ENCODE data around the gene PPARGC1A. TPM values are rescaled to one million over a fixed set of nuclear protein-coding genes. Genes with fewer than 3 reads are reported as not detected.
A peak's percentile ranks its signal among the peaks of the same experiment; 100 is the strongest.

The PPARGC1A gene
- total and polyA plus RNA-seq, 8 donors, result 3.8 to 9.2 (median 5.1) TPM

DNA sequence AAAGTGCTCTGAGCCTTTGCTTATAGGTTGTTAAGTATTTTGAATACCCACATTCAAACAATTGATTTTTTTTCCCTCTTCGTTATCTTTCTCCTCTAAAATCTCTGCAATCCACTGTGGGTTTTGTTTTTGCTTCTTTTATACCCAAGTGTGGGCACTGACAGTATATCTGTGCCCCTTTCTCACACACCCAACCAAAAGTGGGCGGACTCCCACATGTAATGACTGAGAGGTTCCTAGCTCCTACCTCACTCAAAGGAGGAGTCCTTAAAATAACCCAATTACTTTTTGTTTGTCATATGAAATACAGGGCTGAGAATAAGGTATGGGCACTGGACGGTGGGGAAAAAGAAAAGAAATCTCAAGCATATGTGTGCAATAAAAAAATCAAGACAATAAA, 51.7 kb downstream of the PPARGC1A start:
- no peaks in the 10 kb centered on the region for H3K4me1 ChIP-seq
- H3K27me3 ChIP-seq, result no peaks in the 10 kb centered on the region
- no peak overlapping the region for H3K27ac ChIP-seq
- no peaks in the 10 kb centered on the region for H3K9me3 ChIP-seq
- H3K4me3 ChIP-seq, result no peak overlapping the region
- H3K36me3 ChIP-seq, result no peaks in the 10 kb centered on the region
- ATAC-seq (no peak), DNase-seq (no peak)
- TF ChIP-seq, protein P1, sequence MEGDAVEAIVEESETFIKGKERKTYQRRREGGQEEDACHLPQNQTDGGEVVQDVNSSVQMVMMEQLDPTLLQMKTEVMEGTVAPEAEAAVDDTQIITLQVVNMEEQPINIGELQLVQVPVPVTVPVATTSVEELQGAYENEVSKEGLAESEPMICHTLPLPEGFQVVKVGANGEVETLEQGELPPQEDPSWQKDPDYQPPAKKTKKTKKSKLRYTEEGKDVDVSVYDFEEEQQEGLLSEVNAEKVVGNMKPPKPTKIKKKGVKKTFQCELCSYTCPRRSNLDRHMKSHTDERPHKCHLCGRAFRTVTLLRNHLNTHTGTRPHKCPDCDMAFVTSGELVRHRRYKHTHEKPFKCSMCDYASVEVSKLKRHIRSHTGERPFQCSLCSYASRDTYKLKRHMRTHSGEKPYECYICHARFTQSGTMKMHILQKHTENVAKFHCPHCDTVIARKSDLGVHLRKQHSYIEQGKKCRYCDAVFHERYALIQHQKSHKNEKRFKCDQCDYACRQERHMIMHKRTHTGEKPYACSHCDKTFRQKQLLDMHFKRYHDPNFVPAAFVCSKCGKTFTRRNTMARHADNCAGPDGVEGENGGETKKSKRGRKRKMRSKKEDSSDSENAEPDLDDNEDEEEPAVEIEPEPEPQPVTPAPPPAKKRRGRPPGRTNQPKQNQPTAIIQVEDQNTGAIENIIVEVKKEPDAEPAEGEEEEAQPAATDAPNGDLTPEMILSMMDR (IDR thresholded peaks at IDR 0.05), result no peak
- intact Hi-C loops (cut with DNase I), result no loop called here

DNA sequence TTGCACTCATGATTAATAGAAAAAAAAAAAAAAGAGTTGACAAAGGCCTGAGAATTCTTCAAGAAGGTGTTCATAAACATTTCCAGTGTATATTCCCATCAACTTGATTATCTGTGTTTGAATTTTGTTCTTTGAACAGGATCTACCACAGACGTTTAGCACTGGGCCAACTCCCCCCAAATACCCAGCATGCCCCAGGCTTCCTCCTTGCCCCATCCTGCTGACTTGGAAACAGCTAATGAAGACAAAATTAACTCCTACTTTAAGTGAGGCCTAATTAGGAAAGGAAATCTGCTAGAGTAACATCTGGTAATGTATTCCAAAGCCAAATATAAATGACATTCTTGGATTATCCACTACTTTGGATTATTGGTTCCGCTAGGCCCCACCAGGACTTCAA, 52.5 kb downstream of the PPARGC1A start:
- DNase-seq (no peak), ATAC-seq (no peak)
- no peaks in the 10 kb centered on the region for H3K36me3 ChIP-seq
- no peak overlapping the region for H3K4me3 ChIP-seq
- intact Hi-C loops (cut with DNase I), result no loop called here
- TF ChIP-seq, protein P1 (IDR thresholded peaks at IDR 0.05), result no peak
- H3K27ac ChIP-seq, result no peak overlapping the region
- H3K4me1 ChIP-seq, result no peaks in the 10 kb centered on the region
- no peaks in the 10 kb centered on the region for H3K9me3 ChIP-seq
- H3K27me3 ChIP-seq, result no peaks in the 10 kb centered on the region

DNA sequence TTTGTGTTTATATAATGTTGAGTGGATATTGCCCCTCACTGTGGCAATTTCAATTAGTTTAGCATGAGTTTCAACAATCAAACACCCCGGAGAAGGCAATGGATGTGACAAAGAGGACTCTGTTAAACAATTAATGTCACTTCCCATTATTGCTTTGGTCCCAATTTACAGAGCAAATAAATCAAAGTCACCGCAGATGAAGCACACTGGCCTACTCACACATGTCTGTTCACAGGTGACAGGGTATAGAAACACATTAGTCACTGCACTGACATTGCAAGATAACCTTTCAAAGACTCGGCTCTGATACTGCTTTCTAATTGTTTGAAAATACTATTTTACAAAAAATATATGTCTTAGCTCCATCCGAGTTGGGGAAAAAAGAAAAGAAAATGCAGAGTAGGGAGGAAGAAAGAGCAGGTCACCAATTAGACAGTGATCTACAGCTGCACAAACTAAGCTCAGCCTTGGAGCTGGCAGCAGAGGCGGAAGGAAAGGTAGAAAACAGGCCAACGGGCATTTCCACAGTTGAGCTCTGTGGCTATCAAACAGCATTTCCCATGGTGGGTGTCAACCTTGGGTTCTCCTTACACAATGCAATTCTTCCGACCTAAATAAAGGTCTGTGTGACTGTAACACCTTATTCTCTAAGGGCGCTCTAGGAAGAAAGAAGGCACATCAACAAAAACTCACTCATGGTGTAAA, 53.9 kb downstream of the PPARGC1A start:
- H3K4me3 ChIP-seq, result no peak overlapping the region
- no peaks in the 10 kb centered on the region for H3K9me3 ChIP-seq
- H3K27me3 ChIP-seq, result no peaks in the 10 kb centered on the region
- no peak overlapping the region for H3K27ac ChIP-seq
- ATAC-seq, result no peak
- no peaks in the 10 kb centered on the region for H3K36me3 ChIP-seq
- no peak for DNase-seq
- H3K4me1 ChIP-seq, result no peaks in the 10 kb centered on the region
- TF ChIP-seq, protein P1 (IDR thresholded peaks at IDR 0.05), result no peak
- intact Hi-C loops (cut with DNase I), result no loop called here

DNA sequence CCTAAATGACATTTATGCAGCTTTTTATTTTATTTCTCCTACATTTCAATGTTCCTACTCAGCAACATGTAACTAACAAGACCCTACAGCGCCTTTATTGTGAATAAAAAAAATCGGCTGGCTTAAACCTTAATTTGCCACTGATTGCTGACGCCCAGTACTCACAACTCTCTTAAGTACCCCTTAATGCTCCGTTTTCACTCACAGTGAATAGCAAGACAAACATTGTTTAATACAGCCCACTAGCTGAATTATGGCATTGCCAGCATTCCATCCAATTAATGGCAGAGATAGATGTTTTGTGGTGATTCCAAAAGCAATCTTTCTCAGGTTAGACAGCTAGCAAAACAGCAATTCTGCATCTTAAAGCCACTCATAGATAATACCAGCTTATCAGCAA, 61.1 kb downstream of the PPARGC1A start:
- TF ChIP-seq, protein P1 (IDR thresholded peaks at IDR 0.05), result no peak
- H3K4me1 ChIP-seq, result peaks cover 0 to 5% of the 10 kb centered on the region in 2 donors
- H3K36me3 ChIP-seq, result no peaks in the 10 kb centered on the region
- H3K4me3 ChIP-seq, result no peak overlapping the region
- peak overlapping the region in 1 of 2 donors; percentile 53 for H3K27ac ChIP-seq
- H3K9me3 ChIP-seq, result no peaks in the 10 kb centered on the region
- DNase-seq (no peak), ATAC-seq (peak; percentile 81)
- H3K27me3 ChIP-seq, result no peaks in the 10 kb centered on the region
- intact Hi-C loops (cut with DNase I), result no loop called here

DNA sequence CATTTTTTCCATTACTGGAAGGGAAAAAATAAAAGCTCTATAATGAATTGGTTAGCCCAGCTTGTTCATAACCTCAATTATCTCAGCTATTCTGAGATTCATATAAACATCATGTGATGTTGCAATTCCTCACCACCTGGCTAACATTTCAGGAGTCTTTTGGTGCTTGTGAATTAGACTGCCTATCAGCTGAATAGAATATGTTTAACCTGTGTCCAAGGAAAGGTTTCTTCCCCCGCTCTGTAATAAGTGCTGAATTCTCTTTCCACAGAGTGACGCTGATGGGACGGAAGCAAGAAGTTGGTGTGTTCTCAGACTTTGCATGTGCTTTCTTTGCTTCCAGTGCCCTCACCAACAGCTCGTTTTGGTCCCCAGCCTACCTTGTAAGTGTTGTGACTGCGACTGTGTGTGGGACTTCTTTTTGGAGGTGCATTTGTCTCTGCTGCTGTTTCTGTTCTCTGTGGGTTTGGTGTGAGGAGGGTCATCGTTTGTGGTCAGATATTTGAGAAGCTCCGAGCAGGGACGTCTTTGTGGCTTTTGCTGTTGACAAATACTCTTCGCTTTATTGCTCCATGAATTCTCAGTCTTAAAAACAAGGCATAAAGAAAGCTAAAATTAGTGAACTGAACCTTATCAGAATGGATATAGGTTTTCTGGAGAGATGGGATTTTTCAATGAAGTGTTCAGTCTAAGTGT, 61.7 kb downstream of the PPARGC1A start:
- Histone ChIP-seq H3K36me3 (no peaks in the 10 kb centered on the region), H3K27ac (peak overlapping the region in 1 of 2 donors; percentile 53), H3K4me3 (no peak overlapping the region), H3K4me1 (peaks cover 0 to 5% of the 10 kb centered on the region in 2 donors), H3K9me3 (no peaks in the 10 kb centered on the region), H3K27me3 (no peaks in the 10 kb centered on the region)
- TF ChIP-seq, protein P1 (IDR thresholded peaks at IDR 0.05), result no peak
- intact Hi-C loops (cut with DNase I), result no loop called here
- peak; percentile 82 for ATAC-seq
- DNase-seq, result peak in 2 of 4 donors; percentile 35 to 44
